ENCODE measurements around the gene LMNTD2.
"Not testable (repeated sequence)": the region's sequence is repeated elsewhere in the genome, so short reads cannot be mapped to it uniquely, and the experiment has no call there.

LMNTD2 gene

GRCh38 chr11:528166-528814 is 32.2 kb downstream of the LMNTD2 start:
- CTCF ChIA-PET, result interaction anchor here (1.9 to 2.0 kb wide), 2 partner anchors 9 to 10 kb away, joined by 4 to 11 read pairs; no protein-coding TSS in a partner anchor
- no peak for DNase-seq (ENCODE audit: extremely low spot score)
- POLR2A ChIA-PET, result no interaction called here

GRCh38 chr11:526192-526591 is 34.3 kb downstream of the LMNTD2 start:
- no peak for TF ChIP-seq CTCF (IDR thresholded peaks at IDR 0.05; ENCODE audit: control extremely low read depth, extremely low read depth, low read depth, missing control alignments)
- ChIA-PET CTCF (no interaction called here), POLR2A (no interaction called here)
- no peak for DNase-seq (ENCODE audit: extremely low spot score)

More at GRCh38 chr11:528166-528814, 32.2 kb downstream of the LMNTD2 start:
- TF ChIP-seq CTCF (IDR thresholded peaks at IDR 0.05; ENCODE audit: control extremely low read depth, extremely low read depth, low read depth, missing control alignments), result no peak

GRCh38 chr11:521177-521688 is 39.3 kb downstream of the LMNTD2 start:
- no peak for TF ChIP-seq CTCF (IDR thresholded peaks at IDR 0.05; ENCODE audit: control extremely low read depth, extremely low read depth, low read depth, missing control alignments)
- no peak for DNase-seq (ENCODE audit: extremely low spot score)
- ChIA-PET POLR2A (no interaction called here), CTCF (interaction anchor here (1.0 to 6.8 kb wide), 3 partner anchors 10 to 81 kb away, joined by 3 to 77 read pairs (median 4); partner anchors contain the start of gene HRAS)

- ChIA-PET POLR2A (no interaction called here), CTCF (interaction anchor here (1.0 to 6.8 kb wide), 4 partner anchors 9 to 270 kb away, joined by 3 to 77 read pairs (median 4); partner anchors contain the start of gene HRAS)
- DNase-seq (ENCODE audit: extremely low spot score), result no peak
- TF ChIP-seq CTCF (IDR thresholded peaks at IDR 0.05; ENCODE audit: control extremely low read depth, extremely low read depth, low read depth, missing control alignments), result no peak
Observed at GRCh38 chr11:520428-521176, 39.9 kb downstream of the LMNTD2 start.

GRCh38 chr11:518463-519202 is 41.9 kb downstream of the LMNTD2 start:
- ChIA-PET CTCF (interaction anchor here (0.6 to 6.8 kb wide), 40 partner anchors 9 to 277 kb away, joined by 3 to 77 read pairs (median 3); partner anchors contain the start of genes ANO9, DEAF1, HRAS and IFITM5), POLR2A (no interaction called here)
- TF ChIP-seq CTCF (IDR thresholded peaks at IDR 0.05; ENCODE audit: control extremely low read depth, extremely low read depth, low read depth, missing control alignments), result peak; percentile 100
- DNase-seq (ENCODE audit: extremely low spot score), result peak; percentile 94

GRCh38 chr11:516918-517685 is 43.4 kb downstream of the LMNTD2 start:
- POLR2A ChIA-PET, result interaction anchor here (1.6 kb wide), 1 partner anchor 9 kb away, joined by 3 read pairs; no protein-coding TSS in a partner anchor
- CTCF ChIA-PET, result interaction anchor here (2.1 to 6.8 kb wide), 3 partner anchors 10 to 110 kb away, joined by 10 to 77 read pairs (median 55); partner anchors contain the start of genes HRAS and RNH1
- DNase-seq (ENCODE audit: extremely low spot score), result not testable (repeated sequence)

Measured in GM10248 (cell line).